Neural progenitor cell (in vitro differentiated cells): ENCODE data around the gene MYH9.

Experiments
- EZH2 ChIP-seq: fragments of 200-600 bp; sonication (generic); IDR thresholded peaks from 2 replicates; pipeline ENCODE4 v1.6.1; 2017; ENCODE audit warnings: antibody characterized with exemption, mild to moderate bottlenecking, moderate library complexity
- EZH2phosphoT487 ChIP-seq: fragments of 200-600 bp; sonication (generic); IDR thresholded peaks from 2 replicates; pipeline ENCODE4 v1.6.1; 2017; ENCODE audit warnings: antibody characterized with exemption
- TF ChIP-seq, protein P1 (sequence below): fragments of 200-600 bp; sonication (generic); IDR thresholded peaks from 2 replicates; pipeline ENCODE4 v1.5.1; 2017; ENCODE audit warnings: antibody characterized with exemption, mild to moderate bottlenecking

DNA sequence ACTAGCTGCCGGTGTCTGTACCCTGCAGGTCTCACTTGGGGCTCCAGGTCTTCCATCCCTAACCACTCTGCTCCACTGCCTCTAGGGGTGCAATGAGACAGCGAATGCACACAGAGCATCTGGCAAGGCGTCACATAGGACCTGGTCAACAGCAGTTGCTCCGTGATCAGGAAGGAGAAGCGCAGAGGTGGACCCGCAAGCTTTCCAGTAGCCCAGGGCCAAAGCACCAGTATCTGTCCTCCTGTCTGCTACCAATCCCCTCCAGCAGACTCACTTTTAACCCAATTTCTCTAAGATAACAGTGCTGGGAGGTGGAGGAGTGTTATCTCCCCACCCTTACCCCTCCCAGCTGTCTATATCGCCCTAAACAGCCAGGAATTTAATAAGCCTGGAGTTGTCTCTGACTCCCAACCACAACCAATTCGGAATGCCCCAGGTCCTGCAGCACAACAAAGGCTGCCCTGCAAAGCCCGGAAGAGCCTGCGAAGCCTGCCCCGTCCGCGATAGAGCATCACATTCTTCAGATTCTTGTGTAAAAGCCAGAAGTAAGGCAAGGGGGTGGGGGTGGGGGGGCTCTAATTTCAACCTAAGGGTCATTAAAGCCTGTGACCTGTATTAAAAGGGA, 19.3 kb downstream of the MYH9 start:
- no peak for TF ChIP-seq EZH2
- TF ChIP-seq, protein P1, sequence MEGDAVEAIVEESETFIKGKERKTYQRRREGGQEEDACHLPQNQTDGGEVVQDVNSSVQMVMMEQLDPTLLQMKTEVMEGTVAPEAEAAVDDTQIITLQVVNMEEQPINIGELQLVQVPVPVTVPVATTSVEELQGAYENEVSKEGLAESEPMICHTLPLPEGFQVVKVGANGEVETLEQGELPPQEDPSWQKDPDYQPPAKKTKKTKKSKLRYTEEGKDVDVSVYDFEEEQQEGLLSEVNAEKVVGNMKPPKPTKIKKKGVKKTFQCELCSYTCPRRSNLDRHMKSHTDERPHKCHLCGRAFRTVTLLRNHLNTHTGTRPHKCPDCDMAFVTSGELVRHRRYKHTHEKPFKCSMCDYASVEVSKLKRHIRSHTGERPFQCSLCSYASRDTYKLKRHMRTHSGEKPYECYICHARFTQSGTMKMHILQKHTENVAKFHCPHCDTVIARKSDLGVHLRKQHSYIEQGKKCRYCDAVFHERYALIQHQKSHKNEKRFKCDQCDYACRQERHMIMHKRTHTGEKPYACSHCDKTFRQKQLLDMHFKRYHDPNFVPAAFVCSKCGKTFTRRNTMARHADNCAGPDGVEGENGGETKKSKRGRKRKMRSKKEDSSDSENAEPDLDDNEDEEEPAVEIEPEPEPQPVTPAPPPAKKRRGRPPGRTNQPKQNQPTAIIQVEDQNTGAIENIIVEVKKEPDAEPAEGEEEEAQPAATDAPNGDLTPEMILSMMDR: no peak
- no peak for TF ChIP-seq EZH2phosphoT487
